Inflammatory macrophage treated with lipopolysaccharide for 1 hour (primary cell): ENCODE results near the gene HLCS.

Experiments used
- DNase-seq, 2 donors: peaks; one replicate each; pipeline ENCODE4 v3.0.0-alpha.2; 2020 to 2022

Gene HLCS

GRCh38 chr21:36985751-36986594 is 19.5 kb upstream of the HLCS start:
- DNase-seq = no peak

GRCh38 chr21:36981977-36982700 is 15.7 kb upstream of the HLCS start:
- DNase-seq = no peak

DNA sequence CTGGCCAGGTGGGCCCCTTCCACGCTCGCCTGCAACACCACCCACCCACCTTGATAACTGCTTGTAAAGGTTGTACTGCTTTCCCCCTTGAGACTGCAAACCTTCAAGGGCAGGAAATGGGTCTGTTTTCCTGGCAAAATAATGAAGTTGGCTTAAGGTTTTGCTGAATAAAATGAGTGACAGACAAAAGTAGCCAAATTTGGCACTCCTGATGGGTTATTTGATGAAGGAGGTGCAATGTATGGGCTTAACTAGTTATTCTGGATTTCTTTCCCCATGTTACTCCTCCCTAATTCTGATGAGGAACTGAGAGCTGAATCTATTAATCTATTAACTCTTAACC is 14.6 kb upstream of the HLCS start:
- DNase-seq = no peak

DNA sequence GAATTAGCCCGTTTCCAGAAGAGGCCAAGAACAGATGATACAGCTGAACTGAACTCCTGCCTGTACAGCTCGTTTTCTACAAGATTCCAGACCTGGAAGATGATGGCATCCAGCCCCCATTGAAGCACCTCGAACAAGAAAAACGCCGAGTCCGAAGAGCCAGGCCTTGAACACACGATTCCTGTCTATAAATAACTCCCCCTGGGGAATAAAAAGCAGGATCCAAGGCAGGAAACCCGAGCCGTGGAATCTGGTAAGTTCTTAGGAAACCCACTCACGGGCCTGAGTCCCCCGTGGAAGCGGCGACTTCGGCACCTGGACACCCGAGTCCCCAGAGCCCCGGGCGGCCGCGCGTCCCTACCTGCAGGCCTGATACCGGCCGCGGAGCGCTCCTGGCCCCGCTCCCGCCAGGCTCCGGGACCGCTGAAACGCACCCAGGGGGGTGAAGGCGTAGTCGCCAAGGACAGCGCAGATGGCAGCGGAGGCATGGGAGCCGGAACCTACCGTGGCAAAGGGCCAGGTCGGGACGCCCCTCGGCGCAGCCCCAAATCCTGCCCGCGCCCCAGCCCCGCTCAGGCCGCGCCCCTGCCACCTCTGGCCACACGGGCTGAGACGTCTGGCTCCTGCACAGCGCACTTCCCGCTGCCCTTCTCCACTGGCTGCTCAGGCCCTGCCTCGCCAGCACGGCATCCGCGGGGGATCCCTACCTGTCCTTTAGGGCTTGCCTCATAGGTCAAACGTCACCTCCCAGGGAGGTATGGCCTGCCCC is 14.0 kb upstream of the HLCS start:
- no peak for DNase-seq

- peak; percentile 23 to 30 for DNase-seq
Observed at GRCh38 chr21:36976882-36977651, 10.6 kb upstream of the HLCS start.

DNA sequence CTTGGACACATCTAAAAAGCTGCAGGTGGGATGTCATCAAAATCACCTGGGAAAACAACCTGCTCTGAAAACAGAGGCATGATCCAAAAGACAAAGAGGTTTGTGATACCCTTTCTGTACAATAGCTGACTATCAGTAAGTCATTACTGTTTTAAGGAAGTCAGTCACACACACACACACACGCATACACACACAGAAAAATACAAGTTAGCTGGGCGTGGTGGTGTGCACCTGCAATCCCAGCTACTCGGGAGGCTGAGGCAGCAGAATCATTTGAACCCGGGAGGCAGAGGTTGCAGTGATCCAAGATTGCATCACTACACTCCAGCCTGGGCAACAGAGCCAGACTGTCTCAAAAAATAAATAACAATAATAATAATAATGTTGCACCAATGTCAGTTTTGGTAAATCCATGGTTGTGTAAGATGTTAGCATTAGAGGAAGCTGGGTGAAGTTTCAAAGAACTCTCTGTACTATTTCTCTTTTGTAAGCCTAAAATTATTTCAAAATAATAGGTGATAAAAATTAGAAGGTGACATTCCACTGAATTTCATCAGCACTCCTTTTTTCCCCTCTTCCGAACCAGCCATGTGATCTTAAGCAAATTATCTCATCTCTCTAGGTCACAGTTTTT is 9.9 kb upstream of the HLCS start:
- DNase-seq = peak; percentile 46 to 60

- no peak for DNase-seq
Observed at GRCh38 chr21:36974851-36975192, 8.4 kb upstream of the HLCS start.

GRCh38 chr21:36973986-36974850 is 7.7 kb upstream of the HLCS start:
- DNase-seq = no peak

DNA sequence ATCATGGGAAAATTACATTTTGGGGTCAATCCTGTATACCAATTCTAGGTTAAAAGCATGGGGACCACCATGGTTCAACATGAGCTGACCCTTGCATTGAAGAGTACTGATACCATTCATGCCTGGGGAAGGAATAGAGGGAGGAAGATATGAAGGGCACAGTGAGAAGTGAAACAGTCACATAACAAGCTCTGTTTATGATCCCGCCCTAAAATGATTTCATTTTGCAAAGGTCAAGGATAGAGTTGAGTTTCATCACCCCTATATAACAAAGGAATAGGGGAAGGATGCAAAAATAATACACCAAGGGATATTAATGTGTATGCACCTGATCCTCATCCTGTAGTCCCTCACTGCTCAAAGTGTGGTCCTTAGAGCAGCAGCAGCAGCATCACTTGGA is 2.5 kb upstream of the HLCS start:
- peak in 1 of 2 donors; percentile 9 for DNase-seq

- no peak for DNase-seq
Observed at GRCh38 chr21:36968414-36968813, 1.9 kb upstream of the HLCS start.

DNA sequence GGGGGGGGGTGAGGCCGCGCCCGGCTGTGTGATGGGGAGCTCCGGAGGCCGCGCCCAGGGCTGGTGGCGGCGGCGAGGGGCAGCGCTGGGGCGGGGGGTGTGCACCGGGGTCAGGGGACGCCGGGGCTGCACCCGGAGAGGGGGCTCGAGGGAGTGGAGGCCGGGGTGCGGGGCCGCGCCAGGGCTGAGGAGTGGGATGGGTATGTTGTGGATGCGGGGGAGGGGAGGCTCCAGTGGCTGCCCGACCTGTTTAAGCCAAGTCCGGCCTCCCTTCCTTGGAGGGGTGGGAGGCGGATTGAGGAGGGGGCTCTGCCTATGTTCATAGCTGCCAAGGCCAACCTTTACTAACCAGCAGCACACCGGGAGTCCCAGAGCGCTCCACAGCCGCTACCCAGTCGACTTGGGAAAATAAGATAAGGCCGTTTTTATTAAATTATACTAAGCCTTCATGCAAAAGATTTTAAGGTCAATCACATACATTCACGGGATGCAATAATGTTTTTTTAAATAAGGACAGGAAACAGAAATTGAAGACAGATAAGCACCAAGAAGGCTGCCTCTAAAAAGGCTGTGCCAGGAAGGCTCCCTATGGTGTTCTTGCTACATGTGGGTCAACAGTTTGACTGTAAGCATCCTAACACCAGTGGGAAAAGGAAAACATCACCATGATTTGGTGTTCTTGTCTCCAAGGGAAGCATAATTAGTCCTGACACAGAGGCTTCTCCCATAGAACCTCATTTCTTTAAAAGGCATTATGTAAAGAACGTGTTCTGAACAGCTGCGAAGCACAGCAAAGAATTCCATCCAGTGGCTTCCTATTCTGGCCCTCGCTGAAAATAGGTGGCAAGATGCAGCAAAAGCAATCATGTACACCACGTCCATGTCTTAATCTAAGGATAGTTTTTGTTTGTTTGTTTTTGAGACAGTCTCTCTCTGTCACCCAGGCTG is 626 bp upstream of the HLCS start:
- peak in 1 of 2 donors; percentile 67 for DNase-seq

DNA sequence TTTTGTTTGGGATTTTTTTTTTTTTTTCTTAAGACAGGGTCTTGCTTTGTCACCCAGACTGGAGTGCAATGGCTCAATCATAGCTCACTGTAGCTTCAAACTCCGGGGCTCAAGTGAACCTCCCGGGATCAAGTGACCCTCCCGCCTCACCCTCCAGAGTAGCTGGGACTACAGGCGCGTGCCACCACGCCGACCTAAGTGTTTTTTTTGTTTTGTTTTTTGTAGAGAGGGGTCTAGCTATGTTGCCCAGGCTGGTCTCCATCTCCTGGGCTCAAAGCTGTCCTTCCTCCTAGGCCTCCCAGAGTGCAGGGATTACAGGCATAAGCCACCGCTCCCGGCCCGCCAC is 776 bp downstream of the HLCS start:
- no peak for DNase-seq

- DNase-seq = peak; percentile 41 to 71
Observed at GRCh38 chr21:36964827-36965719, 1.4 kb downstream of the HLCS start.

DNA sequence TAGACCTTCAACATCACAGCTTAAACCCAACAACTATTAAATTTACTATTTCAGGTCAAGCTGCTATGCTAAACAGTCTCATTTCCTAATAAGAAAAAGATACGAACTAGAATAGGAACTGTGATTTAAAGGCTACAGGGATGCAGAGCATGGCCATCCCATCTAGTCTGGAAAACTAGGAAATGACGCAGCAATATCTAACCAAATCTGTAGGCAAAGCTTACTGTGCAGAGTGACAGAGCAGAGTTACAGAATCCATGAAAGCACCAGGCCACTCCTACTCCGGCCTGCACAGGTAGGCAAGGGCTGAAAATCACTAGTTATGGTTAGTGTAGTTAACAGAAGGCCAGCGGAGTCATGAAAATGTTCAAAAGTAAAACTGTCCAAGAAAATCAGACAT is 2.1 kb downstream of the HLCS start:
- peak; percentile 21 to 44 for DNase-seq

DNA sequence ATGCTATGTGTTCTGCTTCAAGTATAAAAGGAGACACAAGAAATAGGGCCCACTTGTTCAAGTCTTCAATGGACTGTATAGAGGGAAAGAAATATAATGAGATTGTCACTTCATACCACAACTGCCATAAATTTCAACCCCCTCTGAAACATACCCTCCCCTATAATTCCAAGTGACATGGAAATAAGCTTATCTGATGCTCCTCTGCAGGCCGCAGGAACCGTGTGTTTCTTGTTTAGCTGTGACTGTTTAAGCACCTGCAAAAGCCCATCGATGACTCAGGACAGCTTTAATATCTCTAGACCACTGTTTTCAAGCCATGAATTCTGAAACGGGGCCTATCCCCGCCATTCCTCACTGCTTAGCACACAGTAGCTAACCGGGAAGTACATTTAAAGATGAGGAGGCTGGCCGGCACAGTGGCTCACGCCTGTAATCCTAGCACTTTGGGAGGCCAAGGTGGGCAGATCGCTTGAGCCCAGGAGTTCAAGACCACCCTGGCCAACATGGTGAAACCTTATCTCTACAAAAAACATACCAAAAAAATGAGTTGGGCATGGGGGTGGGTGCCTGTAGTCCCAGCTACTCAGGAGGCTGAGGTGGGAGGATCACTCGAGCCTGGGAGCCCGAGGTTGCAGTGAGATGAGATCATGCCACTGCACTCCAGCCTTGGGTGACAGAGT is 4.2 kb downstream of the HLCS start:
- DNase-seq = no peak

DNA sequence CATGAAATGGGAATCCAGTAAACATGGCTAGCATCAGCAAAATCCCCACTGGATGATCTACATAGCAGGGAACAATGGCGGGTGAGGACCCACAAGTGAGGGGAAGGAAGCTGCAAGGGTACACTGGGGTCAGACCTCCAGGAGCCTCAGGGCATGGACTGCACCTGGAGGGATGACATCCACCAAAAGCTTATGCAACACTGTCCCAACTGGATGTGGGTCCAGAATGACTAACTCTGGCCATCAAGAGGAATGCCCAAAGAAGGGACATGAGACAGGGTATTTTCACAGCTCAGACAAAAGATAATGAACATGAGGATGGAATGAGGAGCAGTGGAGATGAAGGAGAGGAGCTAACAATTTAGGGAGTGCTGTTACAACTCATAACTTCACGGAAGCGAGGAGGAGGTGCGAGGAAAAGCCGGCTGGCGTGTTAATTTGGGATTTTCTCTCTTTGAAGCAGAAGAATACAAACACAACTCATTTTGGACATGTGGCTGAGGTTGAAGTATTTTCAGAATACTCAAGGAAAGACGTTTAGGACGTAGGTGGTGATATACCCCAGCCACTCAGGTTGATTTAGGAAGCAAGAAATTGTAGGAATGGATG is 5.7 kb downstream of the HLCS start:
- no peak for DNase-seq

- no peak for DNase-seq
Observed at GRCh38 chr21:36959020-36959835, 7.2 kb downstream of the HLCS start.
